Body of pancreas (tissue), 4 donors: ENCODE data around the gene CASZ1. TPM values are rescaled to one million over a fixed set of nuclear protein-coding genes. Genes with fewer than 3 reads are reported as not detected.

Experiments used
- ATAC-seq: fragments of 150-250 bp; one replicate; pipeline ENCODE4 v1.9.1; 2016
- DNase-seq, 4 donors: peaks; one replicate each; pipeline ENCODE4 v3.0.0-alpha.2; 2019
- H3K27ac ChIP-seq, 4 donors: fragments of 200-600 bp; sonication (generic); 1 replicate in 3 of 4; 2 replicates in 1 of 4; pipeline versions ENCODE4 v1.5.1 to v1.6.1; 2016 to 2019; ENCODE audit warnings: mild to moderate bottlenecking in 1 of 4, mixed read lengths in 1 of 4, moderate library complexity in 1 of 4
- H3K27me3 ChIP-seq, 2 donors: fragments of 200-600 bp; sonication (generic); one replicate each; pipeline ENCODE4 v1.6.0; 2016; ENCODE audit warnings: mild to moderate bottlenecking in 1 of 2
- H3K36me3 ChIP-seq, 2 donors: fragments of 200-600 bp; sonication (generic); replicated peaks in 1 of 2; 2 replicates each; pipeline ENCODE4 v1.5.1; 2016; ENCODE audit warnings: low read depth in 2 of 2; ENCODE audit not compliant: insufficient read depth in 1 of 2
- H3K4me1 ChIP-seq: fragments of 200-600 bp; sonication (generic); one replicate; pipeline ENCODE4 v1.6.0; 2016
- H3K4me3 ChIP-seq, 2 donors: fragments of 200-600 bp; sonication (generic); 1 replicate in 1 of 2; 2 replicates in 1 of 2; pipeline ENCODE4 v1.5.1; 2016 to 2019
- H3K9me3 ChIP-seq, 3 donors: fragments of 200-600 bp; sonication (generic); 1 replicate in 2 of 3; 2 replicates in 1 of 3; pipeline ENCODE4 v1.5.1; 2016
- CTCF ChIP-seq, 7 experiments: fragments of 450-650 bp in 4 of 7; fragments of 200-600 bp in 3 of 7; sonication (generic) in 3 of 7; IDR thresholded peaks; one replicate each; pipeline ENCODE4 v1.5.1; 2016 to 2019; ENCODE audit warnings: antibody characterized with exemption in 7 of 7
- POLR2A ChIP-seq, 3 donors: fragments of 450-650 bp; IDR thresholded peaks; one replicate each; pipeline ENCODE4 v1.6.1; 2016; ENCODE audit warnings: antibody characterized with exemption in 3 of 3, mild to moderate bottlenecking in 2 of 3
- WGBS, 2 donors: methylation state at CpG; one replicate each; pipeline ENCODE4 v1.1.5; 2017; 5-methylcytosine and 5-hydroxymethylcytosine counted together
- intact Hi-C: fragments of 100-400 bp; cut with DNase I; formaldehyde crosslinking; loops from one replicate; pipeline ENCODE4 v1.15.1; 2023
- total RNA-seq, 2 donors: library from RNA; depleted of rRNA; stranded (reverse); fragments of >200 nt; gene quantifications; one replicate each; pipeline ENCODE4 v1.1.0, GENCODE V29; 2016

CASZ1 gene
- total RNA-seq, 2 donors from 2014 or later: 9.3 to 14.2 TPM

- no peak for ATAC-seq
- H3K27ac ChIP-seq: peak overlapping the region in 3 of 4 donors; percentile 85 to 96 (median 94)
- TF ChIP-seq CTCF (IDR thresholded peaks at IDR 0.05) (no peak), POLR2A (IDR thresholded peaks at IDR 0.05) (no peak)
- H3K27me3 ChIP-seq: no peaks in the 10 kb centered on the region
- DNase-seq: no peak
- intact Hi-C loops: loop anchor here (10.0 kb wide), 1 partner anchor 92 kb away; no protein-coding TSS in a partner anchor
- H3K4me1 ChIP-seq: peaks cover 71% of the 10 kb centered on the region
- no peaks in the 10 kb centered on the region for H3K9me3 ChIP-seq
- H3K4me3 ChIP-seq: no peak overlapping the region
- WGBS, 2 donors: 24 to 33% methylated on average over 6 of the region's 6 CpGs
- H3K36me3 ChIP-seq: no peaks in the 10 kb centered on the region
Measured at GRCh38 chr1:10693152-10693496, 103.3 kb downstream of the CASZ1 start.

- WGBS, 2 donors: 27 to 32% methylated on average over 12 to 13 of the region's 13 CpGs
- ATAC-seq (no peak), DNase-seq (peak; percentile 76 to 83 (median 77))
- Histone ChIP-seq H3K27ac (peak overlapping the region in 3 of 4 donors; percentile 85 to 96 (median 94)), H3K36me3 (no peaks in the 10 kb centered on the region), H3K4me1 (peaks cover 72% of the 10 kb centered on the region), H3K4me3 (no peak overlapping the region), H3K9me3 (no peaks in the 10 kb centered on the region), H3K27me3 (no peaks in the 10 kb centered on the region)
- intact Hi-C loops: loop anchor here (10.0 kb wide), 1 partner anchor 92 kb away; no protein-coding TSS in a partner anchor
- TF ChIP-seq CTCF (IDR thresholded peaks at IDR 0.05) (peak; percentile 41 to 66 (median 61)), POLR2A (IDR thresholded peaks at IDR 0.05) (no peak)
Measured at GRCh38 chr1:10692401-10693021, 103.9 kb downstream of the CASZ1 start.

- peaks cover 73% of the 10 kb centered on the region for H3K4me1 ChIP-seq
- 75% methylated on average over 1 of the region's 1 CpG for WGBS, 2 donors
- H3K4me3 ChIP-seq: no peak overlapping the region
- TF ChIP-seq CTCF (IDR thresholded peaks at IDR 0.05) (no peak), POLR2A (IDR thresholded peaks at IDR 0.05) (no peak)
- DNase-seq: no peak
- H3K27me3 ChIP-seq: no peaks in the 10 kb centered on the region
- no peak for ATAC-seq
- H3K9me3 ChIP-seq: no peaks in the 10 kb centered on the region
- peak overlapping the region in 3 of 4 donors; percentile 85 to 96 (median 94) for H3K27ac ChIP-seq
- intact Hi-C loops: loop anchor here (10.0 kb wide), 1 partner anchor 93 kb away; no protein-coding TSS in a partner anchor
- H3K36me3 ChIP-seq: no peaks in the 10 kb centered on the region
Measured at GRCh38 chr1:10691740-10692125, 104.7 kb downstream of the CASZ1 start.

- H3K27ac ChIP-seq: peak overlapping the region in 2 of 4 donors; percentile 85 to 96
- DNase-seq: no peak
- intact Hi-C loops: loop anchor here (10.0 kb wide), 1 partner anchor 94 kb away; no protein-coding TSS in a partner anchor
Measured at GRCh38 chr1:10691075-10691739, 105.2 kb downstream of the CASZ1 start.

More at GRCh38 chr1:10691075-10691739, 105.2 kb downstream of the CASZ1 start:
- no peak for TF ChIP-seq CTCF (IDR thresholded peaks at IDR 0.05)
- TF ChIP-seq POLR2A (IDR thresholded peaks at IDR 0.05): no peak
- no peak for ATAC-seq
- Histone ChIP-seq H3K9me3 (no peaks in the 10 kb centered on the region), H3K27me3 (no peaks in the 10 kb centered on the region), H3K4me3 (no peak overlapping the region), H3K4me1 (peaks cover 76% of the 10 kb centered on the region), H3K36me3 (no peaks in the 10 kb centered on the region)
- WGBS, 2 donors: 88 to 92% methylated on average over 7 to 17 of the region's 17 CpGs
